HepG2 (cell line): ENCODE results near the gene INO80B. TPM values are rescaled to one million over a fixed set of nuclear protein-coding genes. Genes with fewer than 3 reads are reported as not detected.
A peak's percentile ranks its signal among the peaks of the same experiment; 100 is the strongest.

Source experiments
- CBX5 ChIP-seq: sonication (generic); formaldehyde crosslinking; IDR thresholded peaks from 2 replicates; pipeline ENCODE4 v1.4.0; 2020; ENCODE audit warnings: missing genetic modification reagents, borderline replicate concordance
- FIP1L1 ChIP-seq: fragments of 200-400 bp; formaldehyde crosslinking; IDR thresholded peaks from 2 replicates; pipeline ENCODE4 v1.6.1; 2018; ENCODE audit warnings: low read depth, mild to moderate bottlenecking, low read length, moderate library complexity, borderline replicate concordance; ENCODE audit not compliant: insufficient read depth
- HIVEP1 ChIP-seq: sonication (generic); formaldehyde crosslinking; IDR thresholded peaks from 2 replicates; pipeline ENCODE4 v1.4.0; 2020; ENCODE audit warnings: mild to moderate bottlenecking, missing genetic modification reagents
- HOXA7 ChIP-seq: sonication (generic); formaldehyde crosslinking; IDR thresholded peaks from 2 replicates; pipeline ENCODE4 v1.8.1; 2022; ENCODE audit warnings: mild to moderate bottlenecking, missing genetic modification reagents, moderate library complexity
- HOXD1 ChIP-seq: sonication (generic); formaldehyde crosslinking; IDR thresholded peaks from 2 replicates; pipeline ENCODE4 v1.5.0; 2020; ENCODE audit warnings: missing genetic modification reagents
- NAIF1 ChIP-seq: sonication (generic); formaldehyde crosslinking; IDR thresholded peaks from 2 replicates; pipeline ENCODE4 v1.5.0; 2020; ENCODE audit warnings: mild to moderate bottlenecking, missing genetic modification reagents, borderline replicate concordance
- PREB ChIP-seq: sonication (generic); formaldehyde crosslinking; IDR thresholded peaks from 2 replicates; pipeline ENCODE4 v1.4.0; 2020; ENCODE audit warnings: missing genetic modification reagents
- RAD51 ChIP-seq: fragments of 450-650 bp; IDR thresholded peaks from 2 replicates; pipeline ENCODE4 v1.6.1; 2016; ENCODE audit warnings: borderline replicate concordance
- ZNF567 ChIP-seq: sonication (generic); formaldehyde crosslinking; IDR thresholded peaks from 2 replicates; pipeline ENCODE4 v1.8.1; 2023; ENCODE audit warnings: mild to moderate bottlenecking, missing genetic modification reagents, borderline replicate concordance
- ZNF644 ChIP-seq: IDR thresholded peaks from 2 replicates; pipeline ENCODE4 v1.6.1; 2016; ENCODE audit warnings: low read depth
- ZSCAN25 ChIP-seq: sonication (generic); formaldehyde crosslinking; IDR thresholded peaks from 2 replicates; pipeline ENCODE4 v1.8.0; 2022; ENCODE audit warnings: mild to moderate bottlenecking, missing genetic modification reagents
- polyA plus RNA-seq, 8 experiments: library from polyadenylated mRNA; depleted of rRNA in 3 of 8; stranded (reverse) in 7 of 8; unstranded in 1 of 8; fragments of >200 nt; fragmentation: Illumina TruSeq in 4 of 8; extraction: Trizol in 4 of 8; gene quantifications; 2 replicates each; pipeline versions ENCODE4 v1.2.1 to v1.2.3, GENCODE V29; 2011 to 2016; ENCODE audit warnings: low read depth in 4 of 8, missing spikeins in 1 of 8, mixed read lengths in 1 of 8; ENCODE audit not compliant: insufficient read depth in 1 of 8
- total RNA-seq, 5 experiments: library from RNA; depleted of rRNA; stranded (reverse); fragments of >200 nt; fragmentation: Illumina TruSeq; extraction: Trizol; gene quantifications; 2 replicates each; pipeline ENCODE4 v1.2.3, GENCODE V29; 2016; ENCODE audit warnings: low read depth in 1 of 5
- TF ChIP-seq, protein P1 (sequence below): sonication (generic); formaldehyde crosslinking; conservative IDR thresholded peaks from 2 replicates; pipeline ENCODE4 v1.4.0; 2020; ENCODE audit warnings: missing genetic modification reagents
- TF ChIP-seq, protein P2 (sequence below): sonication (generic); formaldehyde crosslinking; conservative IDR thresholded peaks from 2 replicates; pipeline ENCODE4 v1.8.0; 2022; ENCODE audit warnings: mild to moderate bottlenecking, moderate library complexity, missing genetic modification reagents
- TF ChIP-seq, protein P3 (sequence below): sonication (generic); formaldehyde crosslinking; IDR thresholded peaks from 2 replicates; pipeline ENCODE4 v1.4.0; 2020; ENCODE audit warnings: low read depth, missing genetic modification reagents
- TF ChIP-seq, protein P4 (sequence below): sonication (generic); formaldehyde crosslinking; IDR thresholded peaks from 2 replicates; pipeline ENCODE4 v1.4.0; 2020; ENCODE audit warnings: mild to moderate bottlenecking, missing genetic modification reagents

INO80B gene
- total and polyA plus RNA-seq, 2 of the 13 experiments (the other 11 are each of a cell fraction or from before 2014, with no cell fraction given): 6.2 to 14.5 TPM

GRCh38 chr2:74502720-74503505 lies 48.0 kb downstream of the INO80B start (continued):
- TF ChIP-seq PREB (CRISPR knock-in tag) (0 out of 2 replicates have a peak, but pooled peaks have one; percentile 54), ZNF644 (CRISPR knock-in tag) (no peak), RAD51 (no peak), ZSCAN25 (CRISPR knock-in tag) (0 out of 2 replicates have a peak, but pooled peaks have one; percentile 12), CBX5 (peak; percentile 83; the same call in 1 of the 2 replicates), ZNF567 (CRISPR knock-in tag) (no peak; the same call in 1 of the 2 replicates), HOXA7 (CRISPR knock-in tag) (no peak), FIP1L1 (no peak; the same call in 1 of the 2 replicates), NAIF1 (0 out of 2 replicates have a peak, but pooled peaks have one; percentile 5), HOXD1 (CRISPR knock-in tag) (peak; percentile 69), HIVEP1 (CRISPR knock-in tag) (no peak)
- TF ChIP-seq, protein P1, sequence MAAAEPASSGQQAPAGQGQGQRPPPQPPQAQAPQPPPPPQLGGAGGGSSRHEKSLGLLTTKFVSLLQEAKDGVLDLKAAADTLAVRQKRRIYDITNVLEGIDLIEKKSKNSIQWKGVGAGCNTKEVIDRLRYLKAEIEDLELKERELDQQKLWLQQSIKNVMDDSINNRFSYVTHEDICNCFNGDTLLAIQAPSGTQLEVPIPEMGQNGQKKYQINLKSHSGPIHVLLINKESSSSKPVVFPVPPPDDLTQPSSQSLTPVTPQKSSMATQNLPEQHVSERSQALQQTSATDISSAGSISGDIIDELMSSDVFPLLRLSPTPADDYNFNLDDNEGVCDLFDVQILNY (CRISPR knock-in tag): no peak
- TF ChIP-seq, protein P2, sequence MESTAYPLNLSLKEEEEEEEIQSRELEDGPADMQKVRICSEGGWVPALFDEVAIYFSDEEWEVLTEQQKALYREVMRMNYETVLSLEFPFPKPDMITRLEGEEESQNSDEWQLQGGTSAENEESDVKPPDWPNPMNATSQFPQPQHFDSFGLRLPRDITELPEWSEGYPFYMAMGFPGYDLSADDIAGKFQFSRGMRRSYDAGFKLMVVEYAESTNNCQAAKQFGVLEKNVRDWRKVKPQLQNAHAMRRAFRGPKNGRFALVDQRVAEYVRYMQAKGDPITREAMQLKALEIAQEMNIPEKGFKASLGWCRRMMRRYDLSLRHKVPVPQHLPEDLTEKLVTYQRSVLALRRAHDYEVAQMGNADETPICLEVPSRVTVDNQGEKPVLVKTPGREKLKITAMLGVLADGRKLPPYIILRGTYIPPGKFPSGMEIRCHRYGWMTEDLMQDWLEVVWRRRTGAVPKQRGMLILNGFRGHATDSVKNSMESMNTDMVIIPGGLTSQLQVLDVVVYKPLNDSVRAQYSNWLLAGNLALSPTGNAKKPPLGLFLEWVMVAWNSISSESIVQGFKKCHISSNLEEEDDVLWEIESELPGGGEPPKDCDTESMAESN (CRISPR knock-in tag): peak; percentile 56; the same call in 1 of the 2 replicates
- TF ChIP-seq, protein P3, sequence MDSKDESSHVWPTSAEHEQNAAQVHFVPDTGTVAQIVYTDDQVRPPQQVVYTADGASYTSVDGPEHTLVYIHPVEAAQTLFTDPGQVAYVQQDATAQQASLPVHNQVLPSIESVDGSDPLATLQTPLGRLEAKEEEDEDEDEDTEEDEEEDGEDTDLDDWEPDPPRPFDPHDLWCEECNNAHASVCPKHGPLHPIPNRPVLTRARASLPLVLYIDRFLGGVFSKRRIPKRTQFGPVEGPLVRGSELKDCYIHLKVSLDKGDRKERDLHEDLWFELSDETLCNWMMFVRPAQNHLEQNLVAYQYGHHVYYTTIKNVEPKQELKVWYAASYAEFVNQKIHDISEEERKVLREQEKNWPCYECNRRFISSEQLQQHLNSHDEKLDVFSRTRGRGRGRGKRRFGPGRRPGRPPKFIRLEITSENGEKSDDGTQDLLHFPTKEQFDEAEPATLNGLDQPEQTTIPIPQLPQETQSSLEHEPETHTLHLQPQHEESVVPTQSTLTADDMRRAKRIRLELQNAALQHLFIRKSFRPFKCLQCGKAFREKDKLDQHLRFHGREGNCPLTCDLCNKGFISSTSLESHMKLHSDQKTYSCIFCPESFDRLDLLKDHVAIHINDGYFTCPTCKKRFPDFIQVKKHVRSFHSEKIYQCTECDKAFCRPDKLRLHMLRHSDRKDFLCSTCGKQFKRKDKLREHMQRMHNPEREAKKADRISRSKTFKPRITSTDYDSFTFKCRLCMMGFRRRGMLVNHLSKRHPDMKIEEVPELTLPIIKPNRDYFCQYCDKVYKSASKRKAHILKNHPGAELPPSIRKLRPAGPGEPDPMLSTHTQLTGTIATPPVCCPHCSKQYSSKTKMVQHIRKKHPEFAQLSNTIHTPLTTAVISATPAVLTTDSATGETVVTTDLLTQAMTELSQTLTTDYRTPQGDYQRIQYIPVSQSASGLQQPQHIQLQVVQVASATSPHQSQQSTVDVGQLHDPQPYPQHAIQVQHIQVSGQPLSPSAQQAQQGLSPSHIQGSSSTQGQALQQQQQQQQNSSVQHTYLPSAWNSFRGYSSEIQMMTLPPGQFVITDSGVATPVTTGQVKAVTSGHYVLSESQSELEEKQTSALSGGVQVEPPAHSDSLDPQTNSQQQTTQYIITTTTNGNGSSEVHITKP (CRISPR knock-in tag): no peak; the same call in 1 of the 2 replicates
- TF ChIP-seq, protein P4, sequence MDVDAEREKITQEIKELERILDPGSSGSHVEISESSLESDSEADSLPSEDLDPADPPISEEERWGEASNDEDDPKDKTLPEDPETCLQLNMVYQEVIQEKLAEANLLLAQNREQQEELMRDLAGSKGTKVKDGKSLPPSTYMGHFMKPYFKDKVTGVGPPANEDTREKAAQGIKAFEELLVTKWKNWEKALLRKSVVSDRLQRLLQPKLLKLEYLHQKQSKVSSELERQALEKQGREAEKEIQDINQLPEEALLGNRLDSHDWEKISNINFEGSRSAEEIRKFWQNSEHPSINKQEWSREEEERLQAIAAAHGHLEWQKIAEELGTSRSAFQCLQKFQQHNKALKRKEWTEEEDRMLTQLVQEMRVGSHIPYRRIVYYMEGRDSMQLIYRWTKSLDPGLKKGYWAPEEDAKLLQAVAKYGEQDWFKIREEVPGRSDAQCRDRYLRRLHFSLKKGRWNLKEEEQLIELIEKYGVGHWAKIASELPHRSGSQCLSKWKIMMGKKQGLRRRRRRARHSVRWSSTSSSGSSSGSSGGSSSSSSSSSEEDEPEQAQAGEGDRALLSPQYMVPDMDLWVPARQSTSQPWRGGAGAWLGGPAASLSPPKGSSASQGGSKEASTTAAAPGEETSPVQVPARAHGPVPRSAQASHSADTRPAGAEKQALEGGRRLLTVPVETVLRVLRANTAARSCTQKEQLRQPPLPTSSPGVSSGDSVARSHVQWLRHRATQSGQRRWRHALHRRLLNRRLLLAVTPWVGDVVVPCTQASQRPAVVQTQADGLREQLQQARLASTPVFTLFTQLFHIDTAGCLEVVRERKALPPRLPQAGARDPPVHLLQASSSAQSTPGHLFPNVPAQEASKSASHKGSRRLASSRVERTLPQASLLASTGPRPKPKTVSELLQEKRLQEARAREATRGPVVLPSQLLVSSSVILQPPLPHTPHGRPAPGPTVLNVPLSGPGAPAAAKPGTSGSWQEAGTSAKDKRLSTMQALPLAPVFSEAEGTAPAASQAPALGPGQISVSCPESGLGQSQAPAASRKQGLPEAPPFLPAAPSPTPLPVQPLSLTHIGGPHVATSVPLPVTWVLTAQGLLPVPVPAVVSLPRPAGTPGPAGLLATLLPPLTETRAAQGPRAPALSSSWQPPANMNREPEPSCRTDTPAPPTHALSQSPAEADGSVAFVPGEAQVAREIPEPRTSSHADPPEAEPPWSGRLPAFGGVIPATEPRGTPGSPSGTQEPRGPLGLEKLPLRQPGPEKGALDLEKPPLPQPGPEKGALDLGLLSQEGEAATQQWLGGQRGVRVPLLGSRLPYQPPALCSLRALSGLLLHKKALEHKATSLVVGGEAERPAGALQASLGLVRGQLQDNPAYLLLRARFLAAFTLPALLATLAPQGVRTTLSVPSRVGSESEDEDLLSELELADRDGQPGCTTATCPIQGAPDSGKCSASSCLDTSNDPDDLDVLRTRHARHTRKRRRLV (CRISPR knock-in tag): no peak
